GM12801 (cell line): ENCODE results near the gene KPNA5.

ENCODE experiments used
- TF ChIP-seq, protein P1 (sequence below): IDR thresholded peaks from one replicate; pipeline ENCODE4 v1.5.1; 2011; ENCODE audit warnings: control low read depth; ENCODE audit not compliant: insufficient read length; ENCODE audit errors: extremely low read depth

Gene KPNA5

DNA sequence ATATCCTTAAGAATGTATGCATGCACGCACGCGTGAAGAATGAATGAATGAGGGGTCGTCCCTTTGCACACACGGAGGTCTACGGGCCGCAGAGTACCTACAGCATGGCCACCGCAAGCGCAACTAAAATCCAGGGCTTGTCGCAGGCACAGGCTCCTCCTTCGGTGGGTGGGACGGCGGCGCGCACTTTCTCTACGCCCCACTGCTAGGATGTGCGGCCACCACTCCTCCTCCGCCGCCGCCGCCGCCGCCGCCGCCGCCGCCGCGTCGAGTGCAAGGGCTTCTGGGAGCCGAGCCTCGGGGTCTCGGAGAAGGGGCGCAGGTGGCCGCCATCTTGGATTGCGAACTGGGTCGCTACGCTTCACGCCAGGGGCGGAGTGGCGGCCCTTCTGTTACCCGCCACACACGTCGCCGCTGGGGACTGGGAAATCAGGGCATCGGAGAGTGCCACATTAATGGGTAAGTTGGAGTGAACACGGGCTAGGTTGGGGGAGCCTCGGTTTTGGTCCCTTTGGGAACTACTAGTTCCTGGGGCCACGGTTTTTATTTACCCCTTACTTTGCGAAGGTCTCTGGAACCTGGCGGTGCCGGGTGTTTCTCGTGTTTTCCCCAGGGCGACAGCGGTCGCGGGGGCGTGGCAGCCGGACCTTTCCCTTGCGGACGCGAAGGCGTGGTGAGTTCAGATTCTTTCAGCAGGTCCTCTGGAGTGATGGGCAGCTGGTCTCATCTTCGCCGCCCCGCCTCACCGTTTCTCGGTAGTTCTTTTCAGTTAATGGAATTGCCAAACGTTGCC is at the start of gene KPNA5:
Gene KPNA5 (plus strand): TSS at position 332 of the 793 bp plus-strand sequence. CDS start 124 bp downstream, at position 456.
- TF ChIP-seq, protein P1, sequence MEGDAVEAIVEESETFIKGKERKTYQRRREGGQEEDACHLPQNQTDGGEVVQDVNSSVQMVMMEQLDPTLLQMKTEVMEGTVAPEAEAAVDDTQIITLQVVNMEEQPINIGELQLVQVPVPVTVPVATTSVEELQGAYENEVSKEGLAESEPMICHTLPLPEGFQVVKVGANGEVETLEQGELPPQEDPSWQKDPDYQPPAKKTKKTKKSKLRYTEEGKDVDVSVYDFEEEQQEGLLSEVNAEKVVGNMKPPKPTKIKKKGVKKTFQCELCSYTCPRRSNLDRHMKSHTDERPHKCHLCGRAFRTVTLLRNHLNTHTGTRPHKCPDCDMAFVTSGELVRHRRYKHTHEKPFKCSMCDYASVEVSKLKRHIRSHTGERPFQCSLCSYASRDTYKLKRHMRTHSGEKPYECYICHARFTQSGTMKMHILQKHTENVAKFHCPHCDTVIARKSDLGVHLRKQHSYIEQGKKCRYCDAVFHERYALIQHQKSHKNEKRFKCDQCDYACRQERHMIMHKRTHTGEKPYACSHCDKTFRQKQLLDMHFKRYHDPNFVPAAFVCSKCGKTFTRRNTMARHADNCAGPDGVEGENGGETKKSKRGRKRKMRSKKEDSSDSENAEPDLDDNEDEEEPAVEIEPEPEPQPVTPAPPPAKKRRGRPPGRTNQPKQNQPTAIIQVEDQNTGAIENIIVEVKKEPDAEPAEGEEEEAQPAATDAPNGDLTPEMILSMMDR, result no peak

DNA sequence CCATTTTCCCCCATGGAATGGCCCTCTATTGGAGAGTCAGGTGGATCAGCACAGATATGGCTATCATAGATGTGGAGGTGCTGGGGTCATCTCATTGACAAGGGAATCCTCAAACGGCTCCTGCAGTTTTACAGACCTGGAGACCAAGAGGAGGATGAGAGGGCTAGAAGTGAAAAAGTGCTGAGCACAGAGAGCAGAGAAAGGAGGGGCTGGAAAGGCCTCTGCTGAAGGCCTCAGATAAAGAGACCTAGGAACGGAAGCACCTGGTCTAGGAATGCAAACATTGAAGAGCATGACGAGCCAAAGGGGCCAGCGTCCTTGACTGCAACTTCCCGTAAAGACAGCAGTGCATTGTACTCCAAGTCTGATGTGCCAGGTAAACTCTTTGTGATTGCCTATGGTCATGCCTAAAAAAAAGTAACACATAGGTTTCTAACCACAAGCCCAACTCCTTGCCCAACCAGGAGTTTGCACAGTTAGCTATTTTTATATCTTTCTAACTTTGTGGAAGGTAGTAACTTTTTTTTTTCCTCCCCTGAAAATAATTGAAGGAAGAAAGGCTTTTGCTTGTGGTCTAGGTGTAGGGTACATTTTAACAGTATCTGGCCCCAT is 49.5 kb upstream of the KPNA5 start:
- TF ChIP-seq, protein P1, result no peak

DNA sequence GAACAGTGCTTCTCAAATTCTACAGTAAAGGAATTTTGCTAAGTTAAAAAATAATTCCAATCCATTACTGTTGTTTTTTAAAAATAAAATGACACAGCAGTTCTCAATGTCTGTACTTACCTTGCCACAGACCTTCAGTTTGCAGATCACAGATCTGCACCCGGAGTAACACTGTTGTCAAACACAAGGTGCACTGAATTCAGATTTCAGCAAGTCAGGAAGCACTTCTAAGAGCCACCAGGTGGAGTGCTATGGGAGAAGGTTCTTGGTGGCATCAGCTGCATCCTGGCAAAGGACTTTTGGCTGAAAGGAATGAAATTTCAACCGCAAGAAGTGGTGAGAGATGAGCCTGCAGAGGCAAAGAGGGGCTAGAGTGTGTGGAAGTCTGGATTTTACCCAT is 47.3 kb upstream of the KPNA5 start:
- TF ChIP-seq, protein P1, result no peak

DNA sequence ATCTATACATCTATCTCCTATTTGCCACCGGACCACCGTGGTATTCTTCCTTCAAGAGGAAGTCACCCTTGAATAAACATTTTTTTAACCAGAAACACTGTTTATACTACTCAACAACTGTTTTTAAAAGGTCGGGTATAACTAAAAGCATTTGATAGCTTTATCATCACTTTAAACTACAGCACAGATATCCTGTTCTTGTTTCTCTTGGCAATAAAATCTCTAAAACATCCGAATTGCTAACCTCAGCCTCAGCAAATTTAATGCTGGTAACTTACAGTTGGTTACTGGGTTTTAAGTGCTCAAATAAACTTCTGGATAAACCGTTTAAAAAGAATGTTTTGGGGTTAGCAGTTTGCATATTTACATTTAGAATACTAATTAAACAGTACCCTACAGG is 32.9 kb upstream of the KPNA5 start:
- TF ChIP-seq, protein P1, result no peak

DNA sequence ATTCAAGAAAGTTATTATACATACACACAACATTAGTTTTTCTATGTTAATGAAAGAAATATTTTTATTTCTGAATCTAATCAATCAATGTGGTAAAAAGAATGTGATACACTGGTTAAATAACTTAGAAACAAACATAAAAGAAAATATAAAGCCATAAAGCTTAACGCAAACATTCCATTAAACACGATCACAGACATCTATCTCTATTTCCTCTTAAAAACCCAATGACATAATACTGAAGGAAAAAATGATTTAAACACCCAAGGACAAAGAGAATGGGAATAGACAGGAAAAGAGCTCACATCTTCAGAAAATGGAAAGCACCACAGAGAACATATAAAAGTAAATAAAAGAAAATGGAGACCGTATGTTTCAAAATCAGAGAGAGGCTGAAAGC is 31.9 kb upstream of the KPNA5 start:
- TF ChIP-seq, protein P1, result no peak

DNA sequence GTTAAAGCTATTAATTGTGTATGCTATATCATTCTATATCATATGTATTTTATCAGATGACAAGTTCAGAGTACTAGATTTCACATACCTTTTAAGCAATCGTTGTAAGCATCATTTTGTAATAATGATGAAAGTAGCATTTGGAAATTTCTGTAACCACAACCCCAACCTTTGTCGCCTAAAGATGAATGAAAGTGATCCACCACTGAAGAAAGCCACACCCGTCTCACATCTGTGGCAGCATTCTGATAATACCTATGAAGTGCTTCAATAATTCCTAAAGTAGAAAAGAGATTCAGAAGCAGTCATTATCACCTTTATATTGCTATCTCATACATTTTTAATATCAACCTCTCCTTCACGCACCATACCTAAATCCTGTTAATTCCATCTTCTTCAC is 29.1 kb upstream of the KPNA5 start:
- TF ChIP-seq, protein P1, result no peak

DNA sequence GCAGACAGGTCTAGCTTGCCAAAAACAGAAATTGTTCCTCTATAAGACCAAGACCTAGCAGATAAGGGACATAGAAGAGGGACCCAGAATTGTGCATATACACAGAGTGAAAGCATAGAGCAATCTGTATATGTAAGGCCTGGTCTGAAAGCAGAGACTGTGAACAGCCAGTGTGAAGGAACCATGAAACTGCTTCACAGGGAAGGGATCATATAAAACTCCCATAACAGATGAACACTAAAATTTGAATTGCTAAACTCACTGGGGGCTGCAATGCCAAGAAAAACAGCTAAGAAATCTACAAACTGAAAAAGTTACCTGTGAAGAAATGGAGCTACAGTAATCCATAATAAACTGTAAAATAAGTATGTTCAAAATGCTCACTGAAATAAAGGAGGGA is 19.4 kb upstream of the KPNA5 start:
- TF ChIP-seq, protein P1, result no peak
